ENCODE results near the gene FGD3.

GRCh38 chr9:93012963-93013855 is 65.9 kb downstream of the FGD3 start:
- TF ChIP-seq, protein P1, sequence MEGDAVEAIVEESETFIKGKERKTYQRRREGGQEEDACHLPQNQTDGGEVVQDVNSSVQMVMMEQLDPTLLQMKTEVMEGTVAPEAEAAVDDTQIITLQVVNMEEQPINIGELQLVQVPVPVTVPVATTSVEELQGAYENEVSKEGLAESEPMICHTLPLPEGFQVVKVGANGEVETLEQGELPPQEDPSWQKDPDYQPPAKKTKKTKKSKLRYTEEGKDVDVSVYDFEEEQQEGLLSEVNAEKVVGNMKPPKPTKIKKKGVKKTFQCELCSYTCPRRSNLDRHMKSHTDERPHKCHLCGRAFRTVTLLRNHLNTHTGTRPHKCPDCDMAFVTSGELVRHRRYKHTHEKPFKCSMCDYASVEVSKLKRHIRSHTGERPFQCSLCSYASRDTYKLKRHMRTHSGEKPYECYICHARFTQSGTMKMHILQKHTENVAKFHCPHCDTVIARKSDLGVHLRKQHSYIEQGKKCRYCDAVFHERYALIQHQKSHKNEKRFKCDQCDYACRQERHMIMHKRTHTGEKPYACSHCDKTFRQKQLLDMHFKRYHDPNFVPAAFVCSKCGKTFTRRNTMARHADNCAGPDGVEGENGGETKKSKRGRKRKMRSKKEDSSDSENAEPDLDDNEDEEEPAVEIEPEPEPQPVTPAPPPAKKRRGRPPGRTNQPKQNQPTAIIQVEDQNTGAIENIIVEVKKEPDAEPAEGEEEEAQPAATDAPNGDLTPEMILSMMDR (IDR thresholded peaks at IDR 0.05 in 4 of 5, conservative IDR thresholded peaks at IDR 0.05 in 1 of 5) = no peak
- no peak for TF ChIP-seq POLR2A (IDR thresholded peaks at IDR 0.05)
